Activated naive CD8-positive, alpha-beta T cell treated with anti-CD3 and anti-CD28 coated beads, Interleukin-2, amount 10 ng/mL, durations not matched to agents 7 days and 5 days (primary cell): ENCODE measurements around the gene SEMA3C. TPM values are rescaled to one million over a fixed set of nuclear protein-coding genes. Genes with fewer than 3 reads are reported as not detected.
"Not testable (repeated sequence)": the region's sequence is repeated elsewhere in the genome, so short reads cannot be mapped to it uniquely, and the experiment has no call there.

Source experiments
- ATAC-seq: fragments of 150-1000 bp; cut with Tn5 transposase; one replicate; pipeline ENCODE4 v1.10.0; 2021; ENCODE audit warnings: low read depth, moderate library complexity
- POLR2A ChIA-PET: fragments of 350-600 bp; sonication (Branson Sonifier 250); formaldehyde crosslinking; loops from one replicate; lab custom pipeline; 2021; ENCODE audit warnings: antibody characterized with exemption; lab: Charles Lee
- DNase-seq: peaks from one replicate; pipeline ENCODE4 v3.0.0; 2021
- H3K27ac Mint-ChIP-seq: one replicate; pipeline ENCODE4 v1.8.0; 2022; ENCODE audit warnings: mild to moderate bottlenecking, mixed read lengths
- H3K27me3 Mint-ChIP-seq: one replicate; pipeline ENCODE4 v1.8.0; 2022; ENCODE audit warnings: mild to moderate bottlenecking, moderate library complexity, mixed read lengths
- H3K36me3 Mint-ChIP-seq: one replicate; pipeline ENCODE4 v1.8.0; 2021; ENCODE audit warnings: mild to moderate bottlenecking, mixed read lengths
- H3K4me1 Mint-ChIP-seq: one replicate; pipeline ENCODE4 v1.8.0; 2021; ENCODE audit warnings: mixed read lengths
- H3K4me3 Mint-ChIP-seq: one replicate; pipeline ENCODE4 v1.8.0; 2022; ENCODE audit warnings: mild to moderate bottlenecking, moderate library complexity, mixed read lengths
- H3K9me3 Mint-ChIP-seq: one replicate; pipeline ENCODE4 v1.8.0; 2021; ENCODE audit warnings: mixed read lengths
- total RNA-seq, 2 experiments: library from RNA; stranded (reverse); gene quantifications; one replicate each; pipeline ENCODE4 v1.2.3, GENCODE V29; 2021

SEMA3C gene
- total RNA-seq, 2 experiments from 2014 or later: 0.11 to 0.30 TPM

DNA sequence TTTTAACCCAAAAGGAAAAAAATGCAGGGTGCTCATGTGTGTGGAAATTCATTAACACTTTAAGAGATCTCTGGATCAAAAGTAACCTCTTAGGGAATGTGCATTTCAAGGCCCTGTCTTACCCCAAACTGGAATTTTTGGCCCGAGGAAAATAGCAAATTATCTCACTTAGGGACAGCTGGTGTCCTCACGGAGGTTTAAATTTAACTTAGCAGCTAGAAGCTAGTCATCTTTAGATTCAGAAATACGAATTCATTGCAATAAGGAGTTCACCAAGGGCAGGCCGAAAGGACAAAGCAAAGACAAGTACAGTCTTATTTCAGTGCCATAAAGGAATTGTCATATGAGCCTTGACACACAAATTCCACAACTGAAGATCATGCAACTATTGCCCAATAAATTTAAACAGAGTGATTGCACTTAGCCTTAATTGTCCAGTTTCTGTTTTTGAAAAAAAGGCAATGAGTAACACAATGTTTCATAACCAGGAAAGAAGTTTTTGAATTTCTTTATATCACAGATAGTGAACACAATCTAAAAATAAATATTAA lies 22.4 kb upstream of the SEMA3C start:
- Mint-ChIP-seq H3K9me3 (no peaks in the 10 kb centered on the region), H3K4me3 (no peak overlapping the region), H3K27me3 (no peaks in the 10 kb centered on the region), H3K4me1 (no peaks in the 10 kb centered on the region), H3K36me3 (no peaks in the 10 kb centered on the region), H3K27ac (no peak overlapping the region)
- ATAC-seq: no peak
- no peak for DNase-seq
- POLR2A ChIA-PET: no interaction called here

- DNase-seq (no peak), ATAC-seq (no peak)
- H3K4me1 Mint-ChIP-seq: no peaks in the 10 kb centered on the region
- H3K36me3 Mint-ChIP-seq: no peaks in the 10 kb centered on the region
- H3K27ac Mint-ChIP-seq: no peak overlapping the region
- H3K4me3 Mint-ChIP-seq: no peak overlapping the region
- POLR2A ChIA-PET: no interaction called here
- no peaks in the 10 kb centered on the region for H3K9me3 Mint-ChIP-seq
- H3K27me3 Mint-ChIP-seq: no peaks in the 10 kb centered on the region
Observed at GRCh38 chr7:80940539-80941207, 21.8 kb upstream of the SEMA3C start.

GRCh38 chr7:80937336-80937735 lies 18.5 kb upstream of the SEMA3C start:
- Mint-ChIP-seq H3K27me3 (no peaks in the 10 kb centered on the region), H3K36me3 (no peaks in the 10 kb centered on the region), H3K27ac (no peak overlapping the region), H3K9me3 (no peaks in the 10 kb centered on the region), H3K4me1 (no peaks in the 10 kb centered on the region), H3K4me3 (no peak overlapping the region)
- POLR2A ChIA-PET: no interaction called here
- ATAC-seq (no peak), DNase-seq (no peak)

- Mint-ChIP-seq H3K4me3 (no peak overlapping the region), H3K27me3 (no peaks in the 10 kb centered on the region), H3K9me3 (no peaks in the 10 kb centered on the region), H3K36me3 (no peaks in the 10 kb centered on the region), H3K4me1 (no peaks in the 10 kb centered on the region), H3K27ac (no peak overlapping the region)
- POLR2A ChIA-PET: no interaction called here
- DNase-seq (no peak), ATAC-seq (no peak)
Observed at GRCh38 chr7:80935991-80936780, 17.3 kb upstream of the SEMA3C start.

- Mint-ChIP-seq H3K4me1 (no peaks in the 10 kb centered on the region), H3K27me3 (no peaks in the 10 kb centered on the region)
- POLR2A ChIA-PET: no interaction called here
Observed at GRCh38 chr7:80934321-80934720, 15.5 kb upstream of the SEMA3C start.

DNA sequence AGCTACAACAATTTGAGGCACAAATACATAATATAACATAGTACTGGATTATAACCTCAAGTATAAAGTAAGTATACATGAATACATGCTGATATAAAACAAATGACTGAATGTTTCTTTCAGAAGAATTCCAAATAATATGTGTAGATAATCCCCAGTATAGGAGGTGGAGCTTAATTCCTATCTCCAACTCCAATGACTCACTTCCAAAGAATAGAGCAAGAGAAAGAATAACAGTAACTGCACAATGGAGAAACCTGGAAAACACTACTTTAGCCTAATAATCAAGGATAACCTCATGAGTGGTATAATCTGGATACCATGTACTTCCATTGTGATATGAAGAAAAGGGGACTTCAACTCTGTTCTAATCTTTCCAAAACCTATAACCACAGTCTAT lies 13.7 kb upstream of the SEMA3C start:
- no peak for DNase-seq
- POLR2A ChIA-PET: no interaction called here
- ATAC-seq: no peak
- Mint-ChIP-seq H3K27ac (no peak overlapping the region), H3K9me3 (no peaks in the 10 kb centered on the region), H3K4me1 (no peaks in the 10 kb centered on the region), H3K4me3 (no peak overlapping the region), H3K36me3 (no peaks in the 10 kb centered on the region), H3K27me3 (no peaks in the 10 kb centered on the region)

More at GRCh38 chr7:80934321-80934720, 15.5 kb upstream of the SEMA3C start:
- Mint-ChIP-seq H3K27ac (no peak overlapping the region), H3K9me3 (no peaks in the 10 kb centered on the region), H3K36me3 (no peaks in the 10 kb centered on the region), H3K4me3 (no peak overlapping the region)
- no peak for DNase-seq
- no peak for ATAC-seq

- no peak overlapping the region for H3K27ac Mint-ChIP-seq
- H3K4me3 Mint-ChIP-seq: no peak overlapping the region
- no peak for ATAC-seq
- H3K27me3 Mint-ChIP-seq: no peaks in the 10 kb centered on the region
- POLR2A ChIA-PET: no interaction called here
- no peaks in the 10 kb centered on the region for H3K9me3 Mint-ChIP-seq
- H3K36me3 Mint-ChIP-seq: no peaks in the 10 kb centered on the region
- no peak for DNase-seq
- no peaks in the 10 kb centered on the region for H3K4me1 Mint-ChIP-seq
Observed at GRCh38 chr7:80929619-80930018, 10.8 kb upstream of the SEMA3C start.

- H3K9me3 Mint-ChIP-seq, DNase-seq, H3K4me1 Mint-ChIP-seq, POLR2A ChIA-PET, H3K27me3 Mint-ChIP-seq, H3K36me3 Mint-ChIP-seq, ATAC-seq, H3K4me3 Mint-ChIP-seq, H3K27ac Mint-ChIP-seq: not testable (repeated sequence)
Observed at GRCh38 chr7:80926955-80927354, 8.1 kb upstream of the SEMA3C start.

DNA sequence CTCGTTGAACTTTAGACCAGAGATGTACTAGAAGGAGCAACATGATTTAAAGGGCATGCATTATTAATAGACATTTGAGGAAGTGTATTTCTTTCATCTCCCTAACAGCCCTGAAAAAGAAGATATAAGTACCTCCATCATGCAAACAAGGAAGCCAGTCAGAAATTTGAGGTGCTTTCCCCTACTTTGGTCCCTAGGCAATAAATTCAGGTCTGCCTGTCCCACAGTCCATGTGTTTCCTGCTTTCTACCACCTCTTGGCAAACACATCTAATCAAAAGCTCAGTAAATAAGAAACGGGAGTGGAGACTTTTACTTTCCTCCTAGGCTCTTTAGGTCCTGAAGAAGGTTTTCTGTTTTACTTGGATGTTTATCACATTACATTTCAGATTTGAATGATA lies 5.2 kb upstream of the SEMA3C start:
- POLR2A ChIA-PET: no interaction called here
- ATAC-seq (no peak), DNase-seq (no peak)
- Mint-ChIP-seq H3K4me3 (no peak overlapping the region), H3K9me3 (no peaks in the 10 kb centered on the region), H3K36me3 (no peaks in the 10 kb centered on the region), H3K27ac (no peak overlapping the region), H3K27me3 (peaks cover 16% of the 10 kb centered on the region), H3K4me1 (no peaks in the 10 kb centered on the region)

- Mint-ChIP-seq H3K9me3 (no peaks in the 10 kb centered on the region), H3K4me3 (no peak overlapping the region), H3K4me1 (peaks cover 3% of the 10 kb centered on the region), H3K27me3 (peaks cover 23% of the 10 kb centered on the region), H3K27ac (no peak overlapping the region), H3K36me3 (no peaks in the 10 kb centered on the region)
- no peak for ATAC-seq
- POLR2A ChIA-PET: no interaction called here
- no peak for DNase-seq
Observed at GRCh38 chr7:80923211-80923612, 4.4 kb upstream of the SEMA3C start.

DNA sequence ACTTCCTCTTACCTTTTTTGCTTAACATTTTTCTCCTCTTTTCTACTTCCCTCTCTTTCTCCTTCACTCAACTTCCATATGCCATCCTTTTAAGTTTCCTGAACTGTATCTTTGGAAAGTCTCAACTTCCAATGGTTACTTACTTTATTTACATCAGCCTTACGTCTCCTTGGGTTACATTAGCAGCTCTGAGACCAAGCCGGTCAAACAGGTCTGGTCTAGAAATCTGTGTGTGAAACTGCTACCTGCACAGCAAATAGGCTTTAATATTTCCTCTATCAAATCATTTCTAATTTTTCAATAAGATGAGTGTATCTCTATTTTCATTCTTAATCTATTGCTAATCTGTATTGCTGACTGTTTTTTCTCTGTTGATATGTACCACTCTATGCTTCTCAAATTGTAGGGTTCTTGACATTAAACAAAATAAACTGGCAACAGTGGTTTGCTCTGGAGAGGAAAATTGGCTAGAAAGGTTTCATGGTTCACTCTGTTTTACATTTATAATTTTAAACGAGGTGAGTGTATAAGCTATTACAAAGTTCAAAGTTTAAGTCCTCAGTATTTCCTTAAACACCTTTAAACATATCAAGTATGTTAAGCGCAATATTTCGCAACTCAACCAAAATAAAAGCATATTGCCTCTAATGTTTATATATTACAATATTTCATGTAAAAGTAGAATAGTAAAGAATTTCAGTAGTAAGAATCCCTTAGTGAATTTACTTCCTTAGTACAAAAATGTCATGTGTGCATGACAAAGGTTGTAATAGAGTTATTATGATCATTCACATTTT lies 3.6 kb upstream of the SEMA3C start:
- Mint-ChIP-seq H3K4me1 (peaks cover 3% of the 10 kb centered on the region), H3K27me3 (peaks cover 30% of the 10 kb centered on the region), H3K27ac (no peak overlapping the region), H3K36me3 (no peaks in the 10 kb centered on the region), H3K9me3 (no peaks in the 10 kb centered on the region), H3K4me3 (no peak overlapping the region)
- DNase-seq (no peak), ATAC-seq (no peak)
- POLR2A ChIA-PET: no interaction called here

GRCh38 chr7:80921130-80921529 lies 2.3 kb upstream of the SEMA3C start:
- Mint-ChIP-seq H3K4me3 (no peak overlapping the region), H3K36me3 (no peaks in the 10 kb centered on the region), H3K9me3 (no peaks in the 10 kb centered on the region), H3K4me1 (peaks cover 3% of the 10 kb centered on the region), H3K27ac (no peak overlapping the region), H3K27me3 (peaks cover 42% of the 10 kb centered on the region)
- no peak for ATAC-seq
- DNase-seq: no peak
- POLR2A ChIA-PET: no interaction called here

DNA sequence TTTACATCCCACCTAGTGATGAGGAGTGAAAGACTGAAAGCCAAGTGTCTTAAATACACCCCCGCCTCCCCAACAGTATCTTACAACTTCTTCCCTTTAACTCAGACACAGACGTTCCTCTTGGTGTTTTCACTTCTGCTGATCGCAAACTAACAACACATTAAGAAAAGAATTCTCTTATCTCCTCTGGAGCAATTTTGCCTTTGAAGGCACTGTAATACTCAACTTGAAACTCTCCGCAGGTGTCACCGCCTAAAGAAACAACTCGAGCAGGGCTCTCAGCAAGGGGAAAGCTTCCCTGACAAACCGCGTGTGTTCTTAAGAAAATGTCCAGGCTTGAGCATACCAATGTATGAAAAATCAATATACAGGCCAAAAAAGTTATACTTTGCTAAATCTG lies 452 bp downstream of the SEMA3C start:
- Mint-ChIP-seq H3K27me3 (peaks cover 42% of the 10 kb centered on the region), H3K9me3 (no peaks in the 10 kb centered on the region), H3K4me3 (peak overlapping the region; percentile 6), H3K27ac (no peak overlapping the region), H3K4me1 (peaks cover 3% of the 10 kb centered on the region), H3K36me3 (no peaks in the 10 kb centered on the region)
- POLR2A ChIA-PET: no interaction called here
- no peak for ATAC-seq
- no peak for DNase-seq
